ENCODE results near the gene POLE. TPM values are rescaled to one million over a fixed set of nuclear protein-coding genes. Genes with fewer than 3 reads are reported as not detected.
A peak's percentile ranks its signal among the peaks of the same experiment; 100 is the strongest.

The POLE gene
- total and polyA plus RNA-seq, 5 donors = 10.6 to 22.1 (median 15.4) TPM

DNA sequence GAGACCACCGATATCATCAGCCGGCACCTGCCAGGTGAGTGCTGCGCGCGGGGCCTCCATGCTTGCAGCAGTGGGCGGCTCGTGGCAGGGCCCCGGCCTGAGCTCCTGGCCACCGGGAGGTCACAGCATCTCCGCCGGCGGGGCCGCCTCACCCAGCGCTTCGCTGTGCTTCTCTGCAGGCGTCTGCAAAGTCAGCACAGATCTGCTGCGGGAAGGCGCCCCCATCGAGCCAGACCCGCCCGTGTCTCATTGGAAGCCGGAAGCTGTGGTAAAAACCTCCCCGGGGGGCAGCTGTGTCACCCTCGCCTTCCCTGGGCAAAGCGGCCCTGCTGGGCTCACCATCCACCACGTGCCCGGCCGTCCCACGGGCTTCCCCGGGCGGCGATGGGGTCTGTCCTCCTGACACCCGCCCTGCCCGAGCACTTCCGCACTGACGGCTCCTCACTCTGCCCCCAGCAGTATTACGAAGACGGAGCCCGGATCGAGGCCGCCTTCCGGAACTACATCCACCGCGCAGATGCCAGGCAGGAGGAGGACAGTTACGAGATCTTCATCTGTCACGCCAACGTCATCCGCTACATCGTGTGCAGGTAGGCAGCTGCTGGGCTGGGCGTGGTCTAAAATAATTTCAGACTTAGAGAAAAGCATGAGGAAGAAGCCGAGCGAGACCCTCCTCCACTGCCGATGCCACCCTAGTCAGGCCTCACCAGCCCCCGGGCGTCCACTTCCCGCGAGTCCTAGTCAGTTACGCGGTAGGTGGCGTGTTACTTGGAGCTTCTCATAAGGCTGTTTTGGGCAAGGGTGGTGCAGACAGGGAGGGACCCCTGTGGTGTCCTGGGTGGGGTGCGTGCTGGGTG lies 30.6 kb upstream of the POLE start:
- Histone ChIP-seq H3K4me1 (ENCODE audit: control insufficient read depth, insufficient read depth, low read length) (no peaks in the 10 kb centered on the region), H3K27ac (ENCODE audit: low read length) (no peak overlapping the region), H3K9me3 (ENCODE audit: control insufficient read depth, low read length) (no peaks in the 10 kb centered on the region), H3K4me3 (ENCODE audit: low read length) (no peak overlapping the region), H3K27me3 (ENCODE audit: control insufficient read depth, insufficient read depth) (no peaks in the 10 kb centered on the region)
- DNase-seq = no peak
- peak in 1 of 2 donors; percentile 13 for ATAC-seq
- intact Hi-C loops (cut with DNase I) = no loop called here
- WGBS = 94% methylated on average over 61 of the region's 61 CpGs

DNA sequence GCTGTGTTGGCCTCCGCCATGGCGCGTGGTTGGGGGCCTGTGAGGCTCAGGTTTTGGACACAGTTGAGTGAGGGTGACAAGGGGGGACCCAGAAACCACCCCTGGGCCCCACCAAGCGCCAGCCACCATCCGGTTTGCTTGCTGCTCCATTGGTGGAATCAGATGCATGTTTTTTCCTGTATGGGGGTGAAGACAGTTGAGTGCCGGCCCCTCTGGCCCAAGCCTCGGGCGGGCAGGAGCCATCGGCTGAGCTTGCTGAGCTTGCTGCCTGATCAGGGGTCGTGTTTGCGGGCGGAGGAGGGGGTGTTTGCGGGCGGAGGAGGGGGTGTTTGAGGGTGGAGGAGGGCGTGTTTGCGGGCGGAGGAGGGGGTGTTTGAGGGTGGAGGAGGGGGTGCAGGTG lies 29.9 kb upstream of the POLE start:
- H3K4me1 ChIP-seq (ENCODE audit: control insufficient read depth, insufficient read depth, low read length) = no peaks in the 10 kb centered on the region
- no peak overlapping the region for H3K27ac ChIP-seq (ENCODE audit: low read length)
- ATAC-seq (no peak), DNase-seq (no peak)
- WGBS = 84% methylated on average over 17 of the region's 17 CpGs
- H3K27me3 ChIP-seq (ENCODE audit: control insufficient read depth, insufficient read depth) = no peaks in the 10 kb centered on the region
- intact Hi-C loops (cut with DNase I) = no loop called here
- H3K9me3 ChIP-seq (ENCODE audit: control insufficient read depth, low read length) = no peaks in the 10 kb centered on the region
- H3K4me3 ChIP-seq (ENCODE audit: low read length) = no peak overlapping the region

DNA sequence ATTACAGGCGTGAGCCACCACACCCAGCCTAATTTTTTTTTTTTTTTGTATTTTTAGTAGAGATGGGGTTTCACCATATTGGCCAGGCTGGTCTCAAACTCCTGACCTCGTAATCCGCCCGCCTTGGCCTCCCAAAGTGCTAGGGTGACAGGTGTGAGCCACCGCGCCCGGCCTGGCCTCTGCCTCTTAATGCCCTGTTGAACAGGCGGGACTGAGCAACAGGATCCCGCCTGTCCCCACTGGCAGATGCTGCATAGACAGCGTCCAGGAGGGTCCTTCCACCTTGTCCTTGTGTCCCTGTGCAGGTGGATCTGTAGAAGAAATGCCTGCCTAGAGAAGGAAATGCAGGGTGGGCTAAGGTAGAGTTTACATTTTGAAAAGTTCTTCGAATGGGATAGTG lies 29.2 kb upstream of the POLE start:
- Histone ChIP-seq H3K9me3 (ENCODE audit: control insufficient read depth, low read length) (no peaks in the 10 kb centered on the region), H3K27ac (ENCODE audit: low read length) (no peak overlapping the region), H3K27me3 (ENCODE audit: control insufficient read depth, insufficient read depth) (no peaks in the 10 kb centered on the region), H3K4me3 (ENCODE audit: low read length) (no peak overlapping the region), H3K4me1 (ENCODE audit: control insufficient read depth, insufficient read depth, low read length) (no peaks in the 10 kb centered on the region)
- 77% methylated on average over 11 of the region's 11 CpGs for whole genome bisulfite sequencing
- intact Hi-C loops (cut with DNase I) = no loop called here
- no peak for DNase-seq
- no peak for ATAC-seq

DNA sequence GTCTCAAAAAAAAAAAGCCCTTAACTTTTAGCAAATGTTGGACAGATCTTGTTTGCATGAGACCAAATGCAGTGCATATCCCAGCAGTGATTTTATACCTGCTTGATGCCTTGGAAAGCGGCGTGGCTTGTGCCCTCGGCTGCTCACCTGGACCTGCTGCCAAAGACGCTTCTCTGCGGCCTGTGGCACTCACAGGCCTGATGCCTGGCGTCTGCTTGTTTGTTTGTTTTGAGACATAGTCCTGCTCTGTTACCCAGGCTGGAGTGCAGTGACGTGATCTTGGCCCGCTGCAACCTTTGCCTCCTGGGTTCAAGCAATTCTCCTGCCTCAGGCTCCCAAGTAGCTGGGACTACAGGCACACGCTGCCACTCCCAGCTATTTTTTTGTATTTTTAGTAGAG lies 28.7 kb upstream of the POLE start:
- Histone ChIP-seq H3K4me3 (ENCODE audit: low read length) (no peak overlapping the region), H3K4me1 (ENCODE audit: control insufficient read depth, insufficient read depth, low read length) (no peaks in the 10 kb centered on the region), H3K27ac (ENCODE audit: low read length) (no peak overlapping the region), H3K27me3 (ENCODE audit: control insufficient read depth, insufficient read depth) (no peaks in the 10 kb centered on the region), H3K9me3 (ENCODE audit: control insufficient read depth, low read length) (no peaks in the 10 kb centered on the region)
- no peak for ATAC-seq
- intact Hi-C loops (cut with DNase I) = no loop called here
- no peak for DNase-seq
- 83% methylated on average over 9 of the region's 9 CpGs for WGBS

DNA sequence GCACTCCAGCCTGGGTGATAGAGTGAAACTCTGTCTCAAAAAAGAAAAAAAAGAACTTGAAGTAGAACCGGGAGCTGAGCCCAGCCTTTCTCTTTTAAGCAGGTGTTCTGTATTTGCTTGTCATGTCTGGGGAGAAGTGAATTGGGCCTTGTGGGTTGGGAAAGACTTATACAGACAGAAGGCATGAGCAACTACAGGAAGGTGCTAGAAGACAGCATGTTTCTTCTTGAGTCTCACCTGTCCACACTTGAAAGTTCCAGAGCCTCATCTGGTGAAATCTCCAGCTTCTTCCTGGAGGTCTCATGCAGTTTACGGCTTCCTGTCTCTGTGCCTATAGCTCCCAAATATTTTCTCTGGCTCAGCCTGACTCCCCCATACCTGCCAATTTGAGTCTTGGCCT lies 26.0 kb upstream of the POLE start:
- WGBS = 78% methylated on average over 2 of the region's 2 CpGs
- Histone ChIP-seq H3K4me3 (ENCODE audit: low read length) (no peak overlapping the region), H3K4me1 (ENCODE audit: control insufficient read depth, insufficient read depth, low read length) (no peaks in the 10 kb centered on the region), H3K9me3 (ENCODE audit: control insufficient read depth, low read length) (no peaks in the 10 kb centered on the region), H3K27me3 (ENCODE audit: control insufficient read depth, insufficient read depth) (no peaks in the 10 kb centered on the region), H3K27ac (ENCODE audit: low read length) (no peak overlapping the region)
- DNase-seq = no peak
- intact Hi-C loops (cut with DNase I) = no loop called here
- no peak for ATAC-seq

DNA sequence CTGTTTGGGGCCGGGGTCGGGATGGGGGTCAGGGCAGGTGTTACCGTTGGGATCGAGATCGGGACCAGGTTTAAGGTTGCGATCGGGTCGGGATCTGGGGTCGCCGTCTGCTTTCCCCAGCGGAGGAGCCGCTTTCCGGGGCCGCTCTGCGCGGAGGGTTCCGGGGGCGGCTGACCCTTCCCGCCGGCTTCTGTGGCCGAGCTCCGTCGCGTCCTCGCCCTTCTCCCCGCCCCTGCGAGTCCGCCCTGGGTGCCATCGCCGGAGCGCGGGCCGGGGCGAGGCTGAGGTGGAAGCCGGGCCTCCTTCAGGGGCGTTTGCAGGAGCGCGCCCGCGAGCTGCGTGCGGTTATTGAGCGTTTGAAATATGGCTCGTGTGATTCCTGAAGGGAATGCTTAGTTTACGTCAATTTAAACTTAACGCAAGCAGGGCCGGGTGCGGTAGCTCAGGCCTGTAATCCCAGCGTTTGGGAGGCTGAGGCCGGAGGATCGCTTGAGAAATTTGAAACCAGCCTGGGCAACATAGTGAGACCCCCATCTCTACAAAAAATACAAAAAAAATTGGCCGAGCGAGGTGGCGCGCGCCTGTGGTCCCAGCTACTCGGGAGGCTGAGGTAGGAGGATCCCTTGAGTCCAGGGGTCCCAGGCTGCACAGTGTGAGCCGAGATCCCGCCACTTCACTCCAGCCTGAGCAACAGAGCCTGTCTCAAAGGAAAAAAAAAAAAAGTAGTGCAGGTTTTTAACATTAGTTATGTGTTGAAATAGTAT lies 24.1 kb upstream of the POLE start:
- intact Hi-C loops (cut with DNase I) = no loop called here
- 9% methylated on average over 59 of the region's 59 CpGs for WGBS
- Histone ChIP-seq H3K9me3 (ENCODE audit: control insufficient read depth, low read length) (no peaks in the 10 kb centered on the region), H3K4me3 (ENCODE audit: low read length) (peak overlapping the region; percentile 96), H3K27ac (ENCODE audit: low read length) (peak overlapping the region; percentile 34), H3K4me1 (ENCODE audit: control insufficient read depth, insufficient read depth, low read length) (no peaks in the 10 kb centered on the region), H3K27me3 (ENCODE audit: control insufficient read depth, insufficient read depth) (no peaks in the 10 kb centered on the region)
- ATAC-seq (peak; percentile 1 to 11), DNase-seq (no peak)

DNA sequence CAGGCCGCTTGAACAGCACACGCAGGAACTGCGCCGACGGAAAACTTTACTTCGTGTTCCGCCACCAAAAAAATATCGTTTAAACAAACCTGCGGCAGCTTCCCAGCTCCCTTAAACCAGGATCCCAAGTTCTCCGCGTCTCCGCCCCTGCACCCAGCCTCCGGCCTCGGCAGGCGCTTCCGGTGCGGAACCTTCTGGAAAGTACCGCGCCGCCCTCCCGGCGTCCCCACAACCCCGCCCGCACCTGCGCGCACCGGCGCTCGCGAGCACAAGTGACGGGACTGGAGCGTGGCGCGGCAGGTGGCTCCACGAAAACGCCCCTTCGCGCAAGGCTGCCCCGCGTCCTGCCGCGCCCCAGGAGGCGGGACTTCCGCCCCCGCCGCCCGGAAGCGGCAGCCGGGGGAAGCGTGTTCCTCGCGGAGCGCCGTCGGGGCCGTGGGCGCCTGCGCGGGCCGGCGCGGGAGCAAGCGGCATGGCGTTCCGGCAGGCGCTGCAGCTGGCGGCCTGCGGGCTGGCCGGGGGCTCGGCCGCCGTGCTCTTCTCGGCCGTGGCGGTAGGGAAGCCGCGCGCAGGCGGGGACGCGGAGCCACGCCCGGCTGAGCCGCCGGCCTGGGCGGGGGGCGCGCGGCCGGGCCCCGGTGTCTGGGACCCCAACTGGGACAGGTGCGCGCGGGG lies 23.4 kb upstream of the POLE start, which contains the start of gene PGAM5:
Gene PGAM5 (plus strand): TSS at position 438 of the 675 bp plus-strand sequence. CDS start 35 bp downstream, at position 473.
- peak; percentile 95 to 96 for ATAC-seq
- peak within 1 kb of the TSS; percentile 96 for H3K4me3 ChIP-seq (ENCODE audit: low read length)

DNA sequence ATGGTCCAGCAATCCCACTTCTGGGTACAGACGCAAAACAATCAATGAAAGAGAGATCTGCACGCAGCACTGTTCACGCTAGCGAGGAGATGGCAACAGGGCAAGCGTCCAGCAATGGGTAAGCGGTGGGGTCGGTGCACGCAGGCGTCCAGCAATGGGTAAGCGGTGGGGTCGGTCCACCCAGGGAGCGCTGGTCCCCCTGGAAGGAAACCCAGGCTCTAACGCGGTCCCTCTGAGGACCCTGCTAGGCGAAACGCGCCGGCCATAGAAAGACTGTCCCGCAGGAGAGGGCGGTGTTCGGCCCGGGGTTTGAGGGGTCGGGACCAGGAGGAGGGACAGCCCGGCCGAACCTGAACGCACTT lies 22.9 kb upstream of the POLE start:
- Histone ChIP-seq H3K27me3 (ENCODE audit: control insufficient read depth, insufficient read depth) (no peaks in the 10 kb centered on the region), H3K27ac (ENCODE audit: low read length) (peak overlapping the region; percentile 34), H3K9me3 (ENCODE audit: control insufficient read depth, low read length) (no peaks in the 10 kb centered on the region), H3K4me3 (ENCODE audit: low read length) (peak overlapping the region; percentile 96), H3K4me1 (ENCODE audit: control insufficient read depth, insufficient read depth, low read length) (no peaks in the 10 kb centered on the region)
- ATAC-seq (peak; percentile 34 to 53), DNase-seq (peak in 1 of 3 donors; percentile 45)
- intact Hi-C loops (cut with DNase I) = no loop called here
- WGBS = under 1% methylated on average over 26 of the region's 26 CpGs

More for the DNA sequence above, 23.4 kb upstream of the POLE start, which contains the start of gene PGAM5:
- Histone ChIP-seq H3K9me3 (ENCODE audit: control insufficient read depth, low read length) (no peaks in the 10 kb centered on the region), H3K4me1 (ENCODE audit: control insufficient read depth, insufficient read depth, low read length) (no peaks in the 10 kb centered on the region), H3K27me3 (ENCODE audit: control insufficient read depth, insufficient read depth) (no peaks in the 10 kb centered on the region), H3K27ac (ENCODE audit: low read length) (peak within 1 kb of the TSS; percentile 34)
- intact Hi-C loops (cut with DNase I) = no loop called here
- WGBS = under 1% methylated on average over 94 of the region's 94 CpGs
- DNase-seq = peak; percentile 81 to 93 (median 93)

DNA sequence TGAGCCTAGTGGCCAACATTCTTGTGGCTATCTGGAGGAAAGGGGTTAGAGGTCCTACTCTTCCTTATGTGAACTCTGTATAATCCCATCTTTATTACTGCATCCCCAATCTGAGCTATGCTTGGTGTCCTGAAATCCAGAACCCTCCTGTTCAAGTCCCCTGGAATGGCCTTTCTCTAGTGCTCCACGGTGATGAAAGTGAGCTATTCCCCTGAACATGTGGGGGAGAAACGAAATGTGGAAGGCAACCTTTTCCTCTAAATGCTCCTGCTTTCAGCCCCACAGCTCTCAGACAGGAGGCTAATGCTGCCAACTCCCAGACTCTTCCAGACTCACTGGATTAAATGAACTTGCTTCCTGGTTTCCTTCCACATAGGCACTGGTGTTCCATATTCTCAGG lies 21.0 kb upstream of the POLE start:
- 78% methylated on average over 2 of the region's 2 CpGs for WGBS
- Histone ChIP-seq H3K4me3 (ENCODE audit: low read length) (no peak overlapping the region), H3K4me1 (ENCODE audit: control insufficient read depth, insufficient read depth, low read length) (no peaks in the 10 kb centered on the region), H3K27me3 (ENCODE audit: control insufficient read depth, insufficient read depth) (no peaks in the 10 kb centered on the region), H3K27ac (ENCODE audit: low read length) (no peak overlapping the region), H3K9me3 (ENCODE audit: control insufficient read depth, low read length) (no peaks in the 10 kb centered on the region)
- DNase-seq (no peak), ATAC-seq (no peak)
- intact Hi-C loops (cut with DNase I) = no loop called here

DNA sequence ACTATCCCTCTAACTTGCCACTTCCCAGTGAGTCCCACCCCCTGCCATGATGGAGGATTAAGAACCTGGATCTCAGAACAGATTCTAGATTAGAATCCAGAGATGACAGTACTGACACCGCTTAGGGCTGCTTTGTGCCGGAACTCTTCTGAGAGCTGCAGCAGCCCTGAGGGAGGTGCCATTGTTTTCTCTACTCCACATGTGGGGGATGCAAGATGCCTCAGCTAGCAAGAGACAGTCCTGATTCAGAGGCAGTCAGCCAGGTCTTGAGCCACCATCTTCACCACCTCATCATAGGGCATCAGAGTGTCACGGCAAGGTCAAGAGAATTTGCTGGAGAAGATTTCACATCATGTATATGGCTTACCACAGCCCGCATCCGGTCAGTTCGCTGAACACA lies 20.1 kb upstream of the POLE start:
- H3K4me3 ChIP-seq (ENCODE audit: low read length) = no peak overlapping the region
- no peak overlapping the region for H3K27ac ChIP-seq (ENCODE audit: low read length)
- 91% methylated on average over 6 of the region's 6 CpGs for WGBS
- DNase-seq (no peak), ATAC-seq (no peak)
- no peaks in the 10 kb centered on the region for H3K27me3 ChIP-seq (ENCODE audit: control insufficient read depth, insufficient read depth)
- H3K9me3 ChIP-seq (ENCODE audit: control insufficient read depth, low read length) = no peaks in the 10 kb centered on the region
- H3K4me1 ChIP-seq (ENCODE audit: control insufficient read depth, insufficient read depth, low read length) = no peaks in the 10 kb centered on the region
- intact Hi-C loops (cut with DNase I) = no loop called here

DNA sequence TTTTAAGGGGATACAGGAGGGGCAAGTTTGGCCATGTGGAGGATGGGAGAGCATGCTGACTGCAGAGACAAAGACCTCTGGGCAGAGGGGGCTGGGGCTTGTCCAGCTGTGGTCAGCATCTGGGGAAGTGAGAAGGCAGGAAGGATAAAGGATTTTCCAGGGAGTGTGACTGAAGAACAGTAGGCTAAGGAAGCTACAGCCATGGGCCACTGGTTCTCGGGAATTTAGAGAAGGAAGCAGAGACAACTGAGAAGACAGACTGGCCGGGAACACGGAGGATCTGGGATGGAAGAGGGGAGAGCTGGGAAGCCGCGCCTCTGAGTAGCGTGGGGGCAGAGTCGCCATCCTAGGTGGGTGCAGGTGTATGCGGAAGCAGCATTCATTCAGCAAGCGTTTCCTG lies 16.5 kb upstream of the POLE start:
- Histone ChIP-seq H3K4me3 (ENCODE audit: low read length) (no peak overlapping the region), H3K27me3 (ENCODE audit: control insufficient read depth, insufficient read depth) (no peaks in the 10 kb centered on the region), H3K27ac (ENCODE audit: low read length) (no peak overlapping the region), H3K4me1 (ENCODE audit: control insufficient read depth, insufficient read depth, low read length) (no peaks in the 10 kb centered on the region), H3K9me3 (ENCODE audit: control insufficient read depth, low read length) (no peaks in the 10 kb centered on the region)
- ATAC-seq (no peak), DNase-seq (peak in 1 of 3 donors; percentile 40)
- 95% methylated on average over 9 of the region's 9 CpGs for WGBS
- intact Hi-C loops (cut with DNase I) = no loop called here

Data from right cardiac atrium (tissue), 5 donors.